Brain microvascular endothelial cell (primary cell): ENCODE data around the gene C3orf20.
"Not testable (repeated sequence)": the region's sequence is repeated elsewhere in the genome, so short reads cannot be mapped to it uniquely, and the experiment has no call there.

Experiments
- DNase-seq: peaks from one replicate; pipeline ENCODE4 v3.0.0-alpha.2; 2020
- H3K27ac ChIP-seq: fragments of 250-450 bp; sonication (Bioruptor Pico); 2 replicates; pipeline ENCODE4 v1.5.1; 2020; ENCODE audit warnings: mild to moderate bottlenecking, moderate library complexity
- H3K27me3 ChIP-seq: fragments of 250-450 bp; sonication (Bioruptor Pico); replicated peaks from 2 replicates; pipeline ENCODE4 v1.5.1; 2020; ENCODE audit warnings: mild to moderate bottlenecking
- H3K36me3 ChIP-seq: fragments of 250-450 bp; sonication (Bioruptor Pico); replicated peaks from 2 replicates; pipeline ENCODE4 v1.5.1; 2020; ENCODE audit warnings: mild to moderate bottlenecking
- H3K4me3 ChIP-seq: 2 replicates; pipeline ENCODE4 v1.5.1; 2011; ENCODE audit warnings: low read depth, mild to moderate bottlenecking, control low read depth, low read length, moderate library complexity
- CTCF ChIP-seq: IDR thresholded peaks from 2 replicates; pipeline ENCODE4 v1.5.1; 2011; ENCODE audit warnings: low read depth, mild to moderate bottlenecking, moderate library complexity, low read length, control low read depth, inconsistent platforms; ENCODE audit errors: missing control alignments
- in situ Hi-C: cut with HindIII; loops from 2 replicates; pipeline ENCODE4 v1.10.0; 2017; ENCODE audit warnings: low sequenced_read_pairs, low pct_ligation_motif_present

C3orf20 gene

GRCh38 chr3:14804835-14805780 is 130.2 kb downstream of the C3orf20 start:
- in situ Hi-C loops = no loop called here
- no peak overlapping the region for H3K27ac ChIP-seq
- H3K27me3 ChIP-seq = peaks cover 14% of the 10 kb centered on the region
- H3K36me3 ChIP-seq = no peaks in the 10 kb centered on the region
- TF ChIP-seq CTCF = no peak
- no peak overlapping the region for H3K4me3 ChIP-seq
- DNase-seq = no peak

GRCh38 chr3:14805961-14806537 is 131.1 kb downstream of the C3orf20 start:
- Histone ChIP-seq H3K27ac (no peak overlapping the region), H3K4me3 (no peak overlapping the region), H3K36me3 (no peaks in the 10 kb centered on the region), H3K27me3 (peaks cover 21% of the 10 kb centered on the region)
- TF ChIP-seq CTCF = no peak
- in situ Hi-C loops = no loop called here
- no peak for DNase-seq

- Histone ChIP-seq H3K27ac (no peak overlapping the region), H3K27me3 (peaks cover 28% of the 10 kb centered on the region), H3K4me3 (no peak overlapping the region), H3K36me3 (no peaks in the 10 kb centered on the region)
- peak; percentile 21 for DNase-seq
- no peak for TF ChIP-seq CTCF
- in situ Hi-C loops = no loop called here
These were observed 131.8 kb downstream of the C3orf20 start for GRCh38 chr3:14806641-14807263.

- H3K27me3 ChIP-seq = peaks cover 35% of the 10 kb centered on the region
- H3K36me3 ChIP-seq = no peaks in the 10 kb centered on the region
- no peak overlapping the region for H3K4me3 ChIP-seq
- TF ChIP-seq CTCF = no peak
- H3K27ac ChIP-seq = no peak overlapping the region
- no peak for DNase-seq
- in situ Hi-C loops = no loop called here
These were observed 133.1 kb downstream of the C3orf20 start for GRCh38 chr3:14808025-14808424.

GRCh38 chr3:14808502-14809266 is 133.7 kb downstream of the C3orf20 start:
- TF ChIP-seq CTCF = no peak
- Histone ChIP-seq H3K4me3 (no peak overlapping the region), H3K27ac (no peak overlapping the region), H3K36me3 (no peaks in the 10 kb centered on the region), H3K27me3 (peaks cover 35% of the 10 kb centered on the region)
- in situ Hi-C loops = no loop called here
- no peak for DNase-seq

- H3K4me3 ChIP-seq, in situ Hi-C loops, DNase-seq, H3K27ac ChIP-seq, H3K36me3 ChIP-seq: not testable (repeated sequence)
- peaks cover 35% of the 10 kb centered on the region for H3K27me3 ChIP-seq
These were observed 134.7 kb downstream of the C3orf20 start for GRCh38 chr3:14809611-14810010.
